Skeletal muscle tissue (tissue), 4 donors: ENCODE results near the gene CLDN7. TPM values are rescaled to one million over a fixed set of nuclear protein-coding genes. Genes with fewer than 3 reads are reported as not detected.

Experiments used
- H3K27ac ChIP-seq: one replicate; pipeline ENCODE4 v1.7.0; 2013; ENCODE audit warnings: mild to moderate bottlenecking, low read depth, low read length, inconsistent platforms
- H3K27me3 ChIP-seq, 3 donors: one replicate each; pipeline ENCODE4 v1.7.0; 2013; ENCODE audit warnings: low read length in 3 of 3; ENCODE audit not compliant: control insufficient read depth in 3 of 3, insufficient read depth in 3 of 3
- H3K36me3 ChIP-seq, 3 donors: one replicate each; pipeline ENCODE4 v1.7.0; 2013; ENCODE audit warnings: low read length in 3 of 3; ENCODE audit not compliant: control insufficient read depth in 3 of 3, insufficient read depth in 3 of 3
- H3K4me1 ChIP-seq, 3 donors: one replicate each; pipeline ENCODE4 v1.7.0; 2013; ENCODE audit warnings: low read length in 3 of 3, mild to moderate bottlenecking in 3 of 3; ENCODE audit not compliant: control insufficient read depth in 3 of 3, insufficient read depth in 3 of 3
- H3K4me3 ChIP-seq, 3 donors: one replicate each; pipeline ENCODE4 v1.7.0; 2013; ENCODE audit warnings: low read length in 3 of 3
- H3K9ac ChIP-seq, 3 donors: one replicate each; pipeline ENCODE4 v1.7.0; 2013; ENCODE audit warnings: low read length in 3 of 3, mild to moderate bottlenecking in 3 of 3, moderate library complexity in 2 of 3, low read depth in 1 of 3
- H3K9me3 ChIP-seq, 3 donors: one replicate each; pipeline ENCODE4 v1.7.0; 2013; ENCODE audit warnings: low read length in 3 of 3; ENCODE audit not compliant: control insufficient read depth in 3 of 3
- total RNA-seq: library from RNA; depleted of rRNA; stranded (reverse); fragments of >200 nt; gene quantifications from one replicate; pipeline ENCODE4 v1.2.3, GENCODE V29; 2014
- donor health status: Osteomylitis.

The CLDN7 gene
- total RNA-seq, 1 donor from 2014 or later = not detected

- H3K27ac ChIP-seq = peak overlapping the region; percentile 58
- H3K9ac ChIP-seq = peak overlapping the region in 1 of 3 donors; percentile 6
- H3K36me3 ChIP-seq = peaks cover 25 to 33% (median 27%) of the 10 kb centered on the region in 3 donors
- no peaks in the 10 kb centered on the region for H3K9me3 ChIP-seq
- no peak overlapping the region for H3K4me3 ChIP-seq
- peaks cover 57 to 85% (median 77%) of the 10 kb centered on the region in 3 donors for H3K4me1 ChIP-seq
- H3K27me3 ChIP-seq = peaks cover 0 to 7% (median 6%) of the 10 kb centered on the region in 3 donors
Observed at GRCh38 chr17:7289256-7290032, 27.2 kb upstream of the CLDN7 start.

GRCh38 chr17:7285679-7286078 lies 23.4 kb upstream of the CLDN7 start:
- H3K4me3 ChIP-seq = no peak overlapping the region
- H3K4me1 ChIP-seq = peaks cover 50 to 83% (median 71%) of the 10 kb centered on the region in 3 donors
- H3K9me3 ChIP-seq = no peaks in the 10 kb centered on the region
- H3K27ac ChIP-seq = peak overlapping the region; percentile 36
- H3K27me3 ChIP-seq = peaks cover 0 to 2% (median 0%) of the 10 kb centered on the region in 3 donors
- peak overlapping the region in 2 of 3 donors; percentile 32 to 99 for H3K9ac ChIP-seq
- peaks cover 34 to 51% (median 35%) of the 10 kb centered on the region in 3 donors for H3K36me3 ChIP-seq

- peaks cover 34 to 51% (median 35%) of the 10 kb centered on the region in 3 donors for H3K36me3 ChIP-seq
- peak overlapping the region in 2 of 3 donors; percentile 89 to 92 for H3K4me3 ChIP-seq
- H3K9ac ChIP-seq = peak overlapping the region; percentile 32 to 99 (median 38)
- H3K27me3 ChIP-seq = peaks cover 0 to 2% (median 0%) of the 10 kb centered on the region in 3 donors
- no peaks in the 10 kb centered on the region for H3K9me3 ChIP-seq
- H3K27ac ChIP-seq = peak overlapping the region; percentile 99
- H3K4me1 ChIP-seq = peaks cover 55 to 83% (median 71%) of the 10 kb centered on the region in 3 donors
Observed at GRCh38 chr17:7284911-7285310, 22.6 kb upstream of the CLDN7 start.

GRCh38 chr17:7283471-7284216 lies 21.4 kb upstream of the CLDN7 start:
- peaks cover 0 to 2% (median 0%) of the 10 kb centered on the region in 3 donors for H3K27me3 ChIP-seq
- H3K9ac ChIP-seq = peak overlapping the region; percentile 97 to 99 (median 98)
- peak overlapping the region; percentile 99 for H3K27ac ChIP-seq
- no peaks in the 10 kb centered on the region for H3K9me3 ChIP-seq
- peaks cover 56 to 79% (median 71%) of the 10 kb centered on the region in 3 donors for H3K4me1 ChIP-seq
- peaks cover 34 to 51% (median 35%) of the 10 kb centered on the region in 3 donors for H3K36me3 ChIP-seq
- H3K4me3 ChIP-seq = peak overlapping the region; percentile 80 to 92 (median 89)

GRCh38 chr17:7282752-7283321 lies 20.6 kb upstream of the CLDN7 start:
- peak overlapping the region; percentile 80 to 92 (median 89) for H3K4me3 ChIP-seq
- peak overlapping the region; percentile 99 for H3K27ac ChIP-seq

GRCh38 chr17:7281953-7282751 lies 19.9 kb upstream of the CLDN7 start:
- peaks cover 54 to 68% (median 61%) of the 10 kb centered on the region in 3 donors for H3K4me1 ChIP-seq
- H3K4me3 ChIP-seq = peak overlapping the region; percentile 80 to 92 (median 89)
- H3K36me3 ChIP-seq = peaks cover 30 to 43% (median 31%) of the 10 kb centered on the region in 3 donors
- peak overlapping the region; percentile 97 to 99 (median 98) for H3K9ac ChIP-seq
- H3K27ac ChIP-seq = peak overlapping the region; percentile 99
- H3K9me3 ChIP-seq = no peaks in the 10 kb centered on the region
- H3K27me3 ChIP-seq = peaks cover 0 to 2% (median 0%) of the 10 kb centered on the region in 3 donors

More at GRCh38 chr17:7282752-7283321, 20.6 kb upstream of the CLDN7 start:
- peaks cover 56 to 74% (median 67%) of the 10 kb centered on the region in 3 donors for H3K4me1 ChIP-seq
- peaks cover 34 to 49% (median 35%) of the 10 kb centered on the region in 3 donors for H3K36me3 ChIP-seq
- no peaks in the 10 kb centered on the region for H3K9me3 ChIP-seq
- peaks cover 0 to 2% (median 0%) of the 10 kb centered on the region in 3 donors for H3K27me3 ChIP-seq
- H3K9ac ChIP-seq = peak overlapping the region; percentile 97 to 99 (median 98)

- H3K9me3 ChIP-seq = no peaks in the 10 kb centered on the region
- H3K27ac ChIP-seq = peak within 1 kb of the TSS; percentile 99
- peaks cover 0 to 2% (median 0%) of the 10 kb centered on the region in 3 donors for H3K27me3 ChIP-seq
- H3K9ac ChIP-seq = peak within 1 kb of the TSS; percentile 97 to 99 (median 98)
- H3K4me3 ChIP-seq = peak within 1 kb of the TSS; percentile 80 to 92 (median 89)
- H3K4me1 ChIP-seq = peaks cover 49 to 62% (median 54%) of the 10 kb centered on the region in 3 donors
- peaks cover 26 to 37% (median 28%) of the 10 kb centered on the region in 3 donors for H3K36me3 ChIP-seq
Observed at GRCh38 chr17:7281074-7281952, 19.0 kb upstream of the CLDN7 start, which contains the start of gene SLC2A4. Gene SLC2A4, plus strand, starts transcription at chr17:7281718. Its CDS starts 217 bp downstream, at chr17:7281935.

GRCh38 chr17:7280519-7281073 lies 18.3 kb upstream of the CLDN7 start:
- H3K9ac ChIP-seq = peak overlapping the region; percentile 91 to 99 (median 97)
- H3K27me3 ChIP-seq = peaks cover 0 to 2% (median 0%) of the 10 kb centered on the region in 3 donors
- no peaks in the 10 kb centered on the region for H3K9me3 ChIP-seq
- H3K27ac ChIP-seq = peak overlapping the region; percentile 99
- H3K36me3 ChIP-seq = peaks cover 19 to 30% (median 21%) of the 10 kb centered on the region in 3 donors
- peaks cover 45 to 55% (median 47%) of the 10 kb centered on the region in 3 donors for H3K4me1 ChIP-seq
- peak overlapping the region; percentile 77 to 89 (median 78) for H3K4me3 ChIP-seq
